Thyroid gland (tissue), 4 donors: ENCODE measurements around the gene GALNT9.

Experiments
- POLR2A ChIP-seq, 2 donors: fragments of 450-650 bp; IDR thresholded peaks; one replicate each; pipeline ENCODE4 v1.6.1; 2017; ENCODE audit warnings: antibody characterized with exemption in 2 of 2, mild to moderate bottlenecking in 2 of 2, moderate library complexity in 1 of 2
- TF ChIP-seq, protein P1 (sequence below), 6 experiments: fragments of 200-600 bp in 3 of 6; fragments of 450-650 bp in 3 of 6; sonication (generic) in 3 of 6; IDR thresholded peaks; one replicate each; pipeline ENCODE4 v1.5.1; 2016 to 2019; ENCODE audit warnings: antibody characterized with exemption in 6 of 6, mild to moderate bottlenecking in 2 of 6, inconsistent platforms in 1 of 6, moderate library complexity in 1 of 6

DNA sequence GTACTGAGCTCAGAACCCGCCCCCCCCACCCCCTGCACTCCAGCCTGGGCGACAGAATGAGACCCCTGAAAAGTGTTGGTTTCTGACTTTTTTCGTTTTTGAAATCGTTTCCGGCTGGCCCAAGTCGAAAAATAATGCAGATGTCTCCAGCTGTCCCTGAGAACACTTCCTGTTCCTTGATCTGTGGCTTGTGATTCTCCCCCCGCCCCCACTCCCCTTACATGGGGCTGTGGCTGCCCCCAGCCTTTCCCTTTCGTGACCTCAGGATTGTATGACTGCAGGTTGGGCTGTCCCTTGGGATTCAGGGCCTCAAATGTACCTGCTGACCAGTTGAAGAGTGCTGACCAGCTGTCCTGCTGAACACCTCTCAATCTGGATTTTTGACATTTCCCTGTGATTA lies 151.1 kb downstream of the GALNT9 start:
- TF ChIP-seq, protein P1, sequence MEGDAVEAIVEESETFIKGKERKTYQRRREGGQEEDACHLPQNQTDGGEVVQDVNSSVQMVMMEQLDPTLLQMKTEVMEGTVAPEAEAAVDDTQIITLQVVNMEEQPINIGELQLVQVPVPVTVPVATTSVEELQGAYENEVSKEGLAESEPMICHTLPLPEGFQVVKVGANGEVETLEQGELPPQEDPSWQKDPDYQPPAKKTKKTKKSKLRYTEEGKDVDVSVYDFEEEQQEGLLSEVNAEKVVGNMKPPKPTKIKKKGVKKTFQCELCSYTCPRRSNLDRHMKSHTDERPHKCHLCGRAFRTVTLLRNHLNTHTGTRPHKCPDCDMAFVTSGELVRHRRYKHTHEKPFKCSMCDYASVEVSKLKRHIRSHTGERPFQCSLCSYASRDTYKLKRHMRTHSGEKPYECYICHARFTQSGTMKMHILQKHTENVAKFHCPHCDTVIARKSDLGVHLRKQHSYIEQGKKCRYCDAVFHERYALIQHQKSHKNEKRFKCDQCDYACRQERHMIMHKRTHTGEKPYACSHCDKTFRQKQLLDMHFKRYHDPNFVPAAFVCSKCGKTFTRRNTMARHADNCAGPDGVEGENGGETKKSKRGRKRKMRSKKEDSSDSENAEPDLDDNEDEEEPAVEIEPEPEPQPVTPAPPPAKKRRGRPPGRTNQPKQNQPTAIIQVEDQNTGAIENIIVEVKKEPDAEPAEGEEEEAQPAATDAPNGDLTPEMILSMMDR (IDR thresholded peaks at IDR 0.05) = no peak
- no peak for TF ChIP-seq POLR2A (IDR thresholded peaks at IDR 0.05)
